SK-N-DZ (cell line): Measurements from ENCODE around the gene CFAP20DC. TPM values are rescaled to one million over a fixed set of nuclear protein-coding genes. Genes with fewer than 3 reads are reported as not detected.
"Not testable (repeated sequence)": the region's sequence is repeated elsewhere in the genome, so short reads cannot be mapped to it uniquely, and the experiment has no call there.

Source experiments
- DNase-seq: peaks from one replicate; pipeline ENCODE4 v3.0.0-alpha.2; 2015; ENCODE audit warnings: low spot score
- polyA plus RNA-seq, 2 experiments: library from polyadenylated mRNA; depleted of rRNA; stranded (reverse); fragments of >200 nt; gene quantifications; 2 replicates each; pipeline ENCODE4 v1.2.3, GENCODE V29; 2014

Gene CFAP20DC
- polyA plus RNA-seq (2014; cell fraction: cytosol; rRNA removed): 9.5 and 10.4 TPM in 2 replicates
- polyA plus RNA-seq (2014; cell fraction: nucleus; rRNA removed): 7.4 and 11.9 TPM in 2 replicates

GRCh38 chr3:59049671-59050331, at the start of gene CFAP20DC:
Gene CFAP20DC (minus strand): TSS chr3:59050025. CDS start chr3:59049631, 394 bp downstream.
- peak; percentile 89 for DNase-seq

- peak; percentile 41 for DNase-seq
Measured at GRCh38 chr3:59098516-59098915, 48.7 kb upstream of the CFAP20DC start.

GRCh38 chr3:59094446-59094845, 44.6 kb upstream of the CFAP20DC start:
- no peak for DNase-seq

DNA sequence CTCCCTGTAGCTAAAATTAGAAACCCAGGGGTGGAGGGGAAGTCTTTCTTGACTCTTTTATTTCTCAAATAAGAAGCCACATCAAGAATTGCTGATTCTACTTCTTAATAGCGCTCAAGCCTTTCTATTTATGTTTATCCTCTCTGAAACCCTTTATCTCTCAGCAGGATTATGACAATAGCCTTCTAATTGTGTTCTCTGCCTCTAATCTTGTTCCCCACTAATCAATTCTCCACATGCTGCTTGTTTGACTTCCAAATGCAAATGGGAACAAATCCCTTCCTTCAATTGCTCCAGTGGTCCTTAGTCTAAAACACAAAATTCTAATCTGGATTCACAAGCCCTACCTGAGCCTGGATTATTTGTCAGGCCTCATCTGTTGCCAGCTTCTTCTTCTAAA, 43.7 kb upstream of the CFAP20DC start:
- DNase-seq: no peak

DNA sequence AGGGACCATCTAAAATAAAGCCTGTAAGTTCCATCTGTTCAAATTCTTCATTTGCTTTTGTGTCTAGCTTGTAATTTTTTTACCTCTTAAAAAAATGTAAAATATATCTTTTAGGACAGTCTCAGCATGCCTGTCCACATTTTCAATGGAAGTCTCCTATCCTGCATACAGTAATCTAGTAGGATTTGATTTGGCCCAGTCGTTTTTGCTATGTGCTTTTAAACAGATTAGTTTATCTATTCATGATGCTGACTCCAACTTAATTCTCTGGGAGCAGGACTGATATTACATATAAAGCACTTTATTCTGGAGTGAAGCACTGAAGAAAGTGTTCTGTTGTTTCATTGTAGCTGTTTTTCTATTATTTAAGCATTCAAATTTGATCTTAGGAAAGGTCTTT, 38.9 kb upstream of the CFAP20DC start:
- DNase-seq: no peak

GRCh38 chr3:59085976-59086375, 36.2 kb upstream of the CFAP20DC start:
- DNase-seq: no peak

- DNase-seq: no peak
Measured at GRCh38 chr3:59084583-59084982, 34.8 kb upstream of the CFAP20DC start.

DNA sequence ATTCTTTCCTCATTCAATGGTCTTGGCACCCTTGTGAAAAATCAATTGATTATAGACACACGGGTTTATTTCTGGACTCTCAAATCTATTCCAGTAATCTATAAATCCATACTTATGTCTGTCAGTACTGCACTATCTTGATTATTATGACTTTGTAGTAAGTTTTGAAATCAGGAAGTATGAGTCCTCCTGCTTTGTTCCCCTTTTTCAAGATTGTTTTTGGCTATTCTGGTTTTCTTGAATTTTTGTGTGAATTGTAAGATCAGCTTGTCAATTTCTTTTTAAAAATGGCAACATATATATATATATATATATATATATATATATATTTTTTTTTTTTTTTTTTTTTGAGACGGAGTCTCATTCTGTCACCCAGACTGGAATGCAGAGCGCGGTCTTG, 32.3 kb upstream of the CFAP20DC start:
- DNase-seq: no peak

GRCh38 chr3:59081071-59081470, 31.2 kb upstream of the CFAP20DC start:
- no peak for DNase-seq

GRCh38 chr3:59079962-59080361, 30.1 kb upstream of the CFAP20DC start:
- no peak for DNase-seq

DNA sequence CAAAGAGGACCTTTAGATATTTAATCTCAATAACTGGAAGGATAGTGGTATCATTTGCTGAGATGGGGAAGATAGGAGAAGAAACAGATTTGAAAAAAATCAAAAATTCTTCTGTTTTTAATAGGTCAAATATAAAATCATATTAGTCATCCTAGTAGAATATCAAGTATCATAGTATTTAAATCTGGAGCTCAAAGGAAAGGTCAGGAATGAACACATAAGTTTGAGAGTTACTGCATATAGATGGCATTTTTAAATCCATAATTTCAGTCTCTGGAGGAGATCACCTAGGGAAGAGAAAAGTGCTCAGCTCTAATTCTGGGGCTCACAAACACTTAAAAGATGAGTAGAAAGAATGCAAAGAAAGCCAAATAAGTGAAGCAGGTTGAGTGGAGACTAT, 24.9 kb upstream of the CFAP20DC start:
- no peak for DNase-seq

GRCh38 chr3:59072681-59073080, 22.9 kb upstream of the CFAP20DC start:
- DNase-seq: no peak

DNA sequence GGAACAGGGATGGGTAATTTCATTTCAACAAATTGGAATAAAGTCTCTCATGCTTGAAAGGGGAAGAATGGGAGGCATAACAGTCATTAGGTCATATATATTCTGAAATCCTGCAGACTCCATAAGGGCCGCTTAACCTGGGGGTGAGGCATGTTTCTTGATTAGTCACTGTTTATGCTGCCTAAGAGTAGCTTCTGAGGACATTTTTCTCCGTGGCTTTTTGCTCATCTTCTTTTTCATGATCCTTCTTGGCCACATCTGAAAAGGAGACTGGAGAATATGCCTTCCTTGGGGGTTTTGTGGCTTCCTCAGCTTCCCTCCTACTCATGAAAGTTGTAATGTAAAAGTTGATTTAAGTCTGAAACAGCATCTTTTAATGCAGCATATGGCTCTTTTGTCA, 20.0 kb upstream of the CFAP20DC start:
- no peak for DNase-seq

DNA sequence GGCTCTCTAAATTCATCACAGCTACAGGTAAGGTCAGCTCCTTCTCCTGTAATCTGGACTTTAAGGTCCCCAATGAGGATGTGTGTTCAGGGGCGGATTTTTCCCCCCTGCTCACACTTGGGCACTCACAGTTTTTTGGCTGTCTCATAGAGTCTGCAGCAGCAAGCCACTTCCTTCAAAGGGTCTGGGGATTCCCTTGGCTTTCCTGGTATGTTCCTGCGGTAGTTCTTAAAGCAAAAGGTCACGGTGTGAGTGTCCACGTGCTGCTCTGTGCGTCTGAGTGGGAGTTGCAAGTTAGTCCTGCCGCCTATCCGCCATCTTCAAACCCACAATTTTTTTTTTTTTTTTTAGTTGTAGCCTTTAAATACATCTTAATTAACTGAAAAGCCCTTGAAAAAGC, 15.4 kb upstream of the CFAP20DC start:
- no peak for DNase-seq

DNA sequence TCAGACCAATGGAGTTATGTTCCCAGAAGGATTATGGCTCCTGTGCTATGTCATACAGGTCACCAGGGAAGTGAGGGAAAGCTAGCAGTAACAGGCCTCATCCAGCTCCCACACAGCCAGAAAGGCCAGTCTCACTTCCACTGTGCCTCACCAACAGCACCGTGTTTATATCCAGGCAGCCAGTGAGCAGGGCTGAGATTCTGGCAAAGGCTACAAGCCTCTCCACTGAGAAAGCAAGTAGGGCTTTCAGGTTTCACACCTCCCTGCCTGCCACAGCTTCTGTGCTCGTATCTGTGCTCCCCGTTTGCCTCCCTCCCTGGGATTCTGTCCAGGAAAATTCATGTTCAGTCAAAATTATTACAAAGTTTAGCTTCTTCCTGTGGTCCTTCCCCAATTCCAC, 14.9 kb upstream of the CFAP20DC start:
- no peak for DNase-seq

DNA sequence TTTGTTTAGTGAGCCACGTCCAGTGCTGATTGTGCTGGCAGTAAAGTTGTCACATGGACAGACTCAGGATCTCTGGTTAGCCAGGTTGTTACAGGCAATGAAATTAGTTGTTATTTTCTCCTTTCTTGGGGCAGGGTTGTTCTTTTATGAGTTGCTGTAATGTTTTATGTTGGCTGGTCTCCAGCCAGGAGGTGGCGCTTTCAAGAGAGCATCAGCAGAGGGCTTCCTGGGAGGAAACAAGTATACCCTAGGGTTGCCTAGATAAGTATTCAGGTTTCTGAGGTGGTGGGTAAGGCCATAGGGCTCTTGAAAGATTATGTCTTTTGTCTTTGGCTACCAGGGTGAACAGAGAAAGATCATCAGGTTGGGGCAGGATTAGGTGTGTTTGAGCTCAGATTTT, 14.5 kb upstream of the CFAP20DC start:
- no peak for DNase-seq

- DNase-seq: no peak
Measured at GRCh38 chr3:59056706-59057105, 6.9 kb upstream of the CFAP20DC start.

GRCh38 chr3:59052803-59053411, 3.1 kb upstream of the CFAP20DC start:
- peak; percentile 7 for DNase-seq

GRCh38 chr3:59050811-59051414, 1.1 kb upstream of the CFAP20DC start:
- DNase-seq: not testable (repeated sequence)

- DNase-seq: no peak
Measured at GRCh38 chr3:59046839-59047238, 3.0 kb downstream of the CFAP20DC start.

DNA sequence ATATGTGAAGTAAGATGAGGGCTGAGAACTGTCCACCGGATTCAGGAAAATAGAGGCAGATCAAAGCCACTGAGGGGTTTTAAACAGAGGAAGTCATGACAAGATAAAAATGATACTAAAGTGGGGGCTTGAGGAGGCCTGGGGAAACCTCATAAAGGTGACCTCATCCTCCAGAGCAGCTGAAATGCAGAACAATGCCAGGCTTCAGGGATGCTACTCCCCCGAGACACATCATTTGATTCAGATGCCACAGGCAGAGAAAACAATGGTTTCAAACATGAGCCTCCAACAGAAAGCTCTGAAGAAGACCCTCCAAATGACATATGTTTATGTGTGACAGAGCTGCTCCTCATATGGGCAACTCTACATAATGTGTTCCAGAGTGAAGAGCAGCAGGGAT, 6.4 kb downstream of the CFAP20DC start:
- DNase-seq: no peak

- no peak for DNase-seq
Measured at GRCh38 chr3:59040902-59041301, 8.9 kb downstream of the CFAP20DC start.

GRCh38 chr3:59027607-59028006, 22.2 kb downstream of the CFAP20DC start:
- DNase-seq: no peak
